ENCODE measurements around the gene ADGRD2. TPM values are rescaled to one million over a fixed set of nuclear protein-coding genes. Genes with fewer than 3 reads are reported as not detected.

ADGRD2 gene, protein sequence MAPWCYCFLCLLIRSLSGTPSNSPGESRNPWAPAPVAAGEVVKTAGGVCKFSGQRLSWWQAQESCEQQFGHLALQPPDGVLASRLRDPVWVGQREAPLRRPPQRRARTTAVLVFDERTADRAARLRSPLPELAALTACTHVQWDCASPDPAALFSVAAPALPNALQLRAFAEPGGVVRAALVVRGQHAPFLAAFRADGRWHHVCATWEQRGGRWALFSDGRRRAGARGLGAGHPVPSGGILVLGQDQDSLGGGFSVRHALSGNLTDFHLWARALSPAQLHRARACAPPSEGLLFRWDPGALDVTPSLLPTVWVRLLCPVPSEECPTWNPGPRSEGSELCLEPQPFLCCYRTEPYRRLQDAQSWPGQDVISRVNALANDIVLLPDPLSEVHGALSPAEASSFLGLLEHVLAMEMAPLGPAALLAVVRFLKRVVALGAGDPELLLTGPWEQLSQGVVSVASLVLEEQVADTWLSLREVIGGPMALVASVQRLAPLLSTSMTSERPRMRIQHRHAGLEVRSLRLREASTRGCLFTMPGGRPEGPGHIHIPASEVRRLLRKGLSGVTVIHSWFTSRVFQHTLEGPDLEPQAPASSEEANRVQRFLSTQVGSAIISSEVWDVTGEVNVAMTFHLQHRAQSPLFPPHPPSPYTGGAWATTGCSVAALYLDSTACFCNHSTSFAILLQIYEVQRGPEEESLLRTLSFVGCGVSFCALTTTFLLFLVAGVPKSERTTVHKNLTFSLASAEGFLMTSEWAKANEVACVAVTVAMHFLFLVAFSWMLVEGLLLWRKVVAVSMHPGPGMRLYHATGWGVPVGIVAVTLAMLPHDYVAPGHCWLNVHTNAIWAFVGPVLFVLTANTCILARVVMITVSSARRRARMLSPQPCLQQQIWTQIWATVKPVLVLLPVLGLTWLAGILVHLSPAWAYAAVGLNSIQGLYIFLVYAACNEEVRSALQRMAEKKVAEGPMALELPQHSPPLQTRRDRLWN
- total RNA-seq = not detected

DNA sequence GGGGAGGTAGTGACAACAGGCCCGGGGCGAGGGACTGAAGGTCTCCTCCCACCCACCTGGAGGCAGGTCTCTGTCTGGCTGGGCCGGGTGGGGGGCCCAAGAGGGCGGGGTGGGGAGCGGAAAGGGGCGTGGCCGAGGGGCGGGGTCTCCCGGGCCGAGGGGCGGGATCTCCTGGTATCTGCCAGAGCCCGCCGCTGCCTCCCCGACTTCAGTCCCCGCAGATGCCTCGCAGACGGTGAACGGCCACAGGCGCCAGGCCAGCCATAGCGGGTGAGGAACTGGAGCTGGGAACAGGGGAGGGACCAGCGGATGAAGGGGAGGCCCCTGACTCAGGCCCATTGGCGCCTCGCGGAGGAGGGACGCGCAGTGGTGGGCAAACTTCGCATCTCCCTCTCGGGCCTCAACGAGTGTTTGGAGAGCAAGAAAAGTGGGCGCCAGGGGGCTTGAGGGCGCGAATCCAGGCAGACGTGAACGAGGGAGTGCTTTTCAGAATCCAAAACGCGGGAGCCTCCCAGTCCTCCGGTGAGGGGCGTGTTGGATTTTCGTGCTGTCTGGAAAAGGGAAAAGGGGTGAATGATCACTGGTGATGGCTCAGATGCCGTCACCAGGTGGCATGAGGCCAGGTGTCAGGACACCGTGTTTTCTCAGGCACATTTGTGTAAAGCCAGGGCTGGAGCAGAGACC lies at the start of gene ADGRD2:
Gene ADGRD2, plus strand, starts transcription at position 211 of the 684 bp plus-strand sequence. CDS start 1,216 bp downstream, outside the sequence.
- intact Hi-C loops (cut with micrococcal nuclease) = no loop called here
- Mint-ChIP-seq H3K4me1 (ENCODE audit: low read depth) (no peaks in the 10 kb centered on the region), H3K4me3 (no peak within 1 kb of the TSS), H3K27ac (no peak within 1 kb of the TSS), H3K36me3 (no peaks in the 10 kb centered on the region), H3K9me3 (no peaks in the 10 kb centered on the region), H3K27me3 (peaks cover 38% of the 10 kb centered on the region)
- DNase-seq = no peak
- CTCF ChIA-PET = no interaction called here
- POLR2A ChIA-PET = no interaction called here

DNA sequence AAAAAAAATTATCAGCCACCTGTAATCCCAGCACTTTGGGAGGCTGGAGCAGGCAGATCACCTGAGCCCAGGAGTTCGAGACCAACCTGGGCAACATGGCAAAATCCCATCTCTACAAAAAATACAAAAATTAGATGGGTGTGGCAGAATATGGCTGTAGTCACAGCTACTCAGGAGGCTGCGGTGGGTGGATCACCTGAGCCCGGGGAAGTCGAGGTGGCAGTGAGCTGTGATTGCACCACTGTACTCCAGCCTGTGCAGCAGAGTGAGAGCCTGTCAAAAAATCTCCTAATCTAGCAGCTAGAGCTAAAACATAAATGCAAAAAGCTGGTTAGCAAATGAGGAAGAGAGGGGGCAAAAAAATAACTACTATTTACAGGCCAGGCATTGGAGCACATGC lies 47.0 kb upstream of the ADGRD2 start:
- Mint-ChIP-seq H3K4me3 (no peak overlapping the region), H3K4me1 (ENCODE audit: low read depth) (peaks cover 12% of the 10 kb centered on the region), H3K36me3 (peaks cover 44% of the 10 kb centered on the region), H3K27me3 (no peaks in the 10 kb centered on the region), H3K9me3 (no peaks in the 10 kb centered on the region), H3K27ac (no peak overlapping the region)
- intact Hi-C loops (cut with micrococcal nuclease) = no loop called here
- no peak for DNase-seq
- POLR2A ChIA-PET = no interaction called here
- CTCF ChIA-PET = interaction anchor here (1.4 kb wide), 1 partner anchor 17 kb away, joined by 3 read pairs; no protein-coding TSS in a partner anchor

DNA sequence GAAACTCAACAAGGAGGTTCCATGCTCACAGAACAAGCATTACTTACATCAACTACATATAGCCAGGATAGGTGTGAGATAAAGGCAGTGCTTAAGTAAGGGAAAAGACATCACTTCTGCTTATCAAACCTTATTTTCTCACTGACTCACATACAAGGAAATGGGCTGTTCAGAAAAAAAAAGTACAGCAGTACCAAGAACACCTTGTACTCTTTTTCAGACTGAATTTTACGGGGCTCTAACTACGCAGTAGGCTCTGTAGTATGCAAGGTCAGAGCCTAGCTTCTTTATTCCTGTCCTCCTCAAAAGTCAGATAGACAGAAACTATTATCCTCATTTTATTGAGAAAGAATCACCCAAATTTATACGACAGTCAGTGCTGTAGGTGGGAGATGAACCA lies 40.8 kb upstream of the ADGRD2 start:
- no peak for DNase-seq
- H3K4me3 Mint-ChIP-seq = no peak overlapping the region
- intact Hi-C loops (cut with micrococcal nuclease) = no loop called here
- H3K27me3 Mint-ChIP-seq = no peaks in the 10 kb centered on the region
- no peaks in the 10 kb centered on the region for H3K9me3 Mint-ChIP-seq
- no peak overlapping the region for H3K27ac Mint-ChIP-seq
- peaks cover 30% of the 10 kb centered on the region for H3K4me1 Mint-ChIP-seq (ENCODE audit: low read depth)
- POLR2A ChIA-PET = no interaction called here
- CTCF ChIA-PET = interaction anchor here (0.7 to 3.2 kb wide), 5 partner anchors 11 to 127 kb away, joined by 3 to 15 read pairs (median 5); no protein-coding TSS in a partner anchor
- peaks cover 59% of the 10 kb centered on the region for H3K36me3 Mint-ChIP-seq

DNA sequence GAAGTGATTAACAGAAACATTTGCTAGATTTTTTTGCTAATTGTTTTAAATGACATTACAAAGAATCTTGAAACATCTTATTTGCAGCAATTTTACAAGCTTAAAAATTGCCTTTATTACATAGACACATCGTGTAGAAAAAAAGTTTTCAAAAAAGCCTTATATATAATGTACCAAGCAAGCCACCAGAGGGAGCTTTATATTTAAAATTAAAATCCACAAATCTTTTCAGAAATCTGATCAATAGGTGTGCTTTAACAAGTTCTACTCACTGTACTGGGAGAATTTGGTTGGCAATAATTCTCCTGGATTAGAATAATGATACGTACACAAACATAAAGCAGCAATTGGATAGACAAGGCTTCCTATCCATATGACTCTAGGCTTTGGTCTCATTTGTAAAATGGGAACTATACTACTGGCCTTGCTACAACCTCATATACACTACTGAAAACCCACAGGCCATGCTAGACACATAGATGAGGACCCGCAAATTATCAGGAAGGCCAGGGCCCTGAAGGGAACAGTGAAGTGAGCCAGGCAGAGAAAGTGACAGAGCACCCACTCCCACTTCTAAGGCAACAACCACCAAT lies 39.8 kb upstream of the ADGRD2 start:
- Mint-ChIP-seq H3K4me3 (no peak overlapping the region), H3K4me1 (ENCODE audit: low read depth) (peaks cover 37% of the 10 kb centered on the region), H3K27ac (peak overlapping the region; percentile 45), H3K36me3 (peaks cover 58% of the 10 kb centered on the region), H3K9me3 (peaks cover under 1% of the 10 kb centered on the region), H3K27me3 (no peaks in the 10 kb centered on the region)
- no peak for DNase-seq
- ChIA-PET CTCF (interaction anchor here (0.7 to 3.2 kb wide), 12 partner anchors 8 to 284 kb away, joined by 3 to 15 read pairs (median 4); no protein-coding TSS in a partner anchor), POLR2A (no interaction called here)
- intact Hi-C loops (cut with micrococcal nuclease) = loop anchor here (10.0 kb wide), 1 partner anchor 476 kb away; the partner anchor contains the start of gene DENND1A

DNA sequence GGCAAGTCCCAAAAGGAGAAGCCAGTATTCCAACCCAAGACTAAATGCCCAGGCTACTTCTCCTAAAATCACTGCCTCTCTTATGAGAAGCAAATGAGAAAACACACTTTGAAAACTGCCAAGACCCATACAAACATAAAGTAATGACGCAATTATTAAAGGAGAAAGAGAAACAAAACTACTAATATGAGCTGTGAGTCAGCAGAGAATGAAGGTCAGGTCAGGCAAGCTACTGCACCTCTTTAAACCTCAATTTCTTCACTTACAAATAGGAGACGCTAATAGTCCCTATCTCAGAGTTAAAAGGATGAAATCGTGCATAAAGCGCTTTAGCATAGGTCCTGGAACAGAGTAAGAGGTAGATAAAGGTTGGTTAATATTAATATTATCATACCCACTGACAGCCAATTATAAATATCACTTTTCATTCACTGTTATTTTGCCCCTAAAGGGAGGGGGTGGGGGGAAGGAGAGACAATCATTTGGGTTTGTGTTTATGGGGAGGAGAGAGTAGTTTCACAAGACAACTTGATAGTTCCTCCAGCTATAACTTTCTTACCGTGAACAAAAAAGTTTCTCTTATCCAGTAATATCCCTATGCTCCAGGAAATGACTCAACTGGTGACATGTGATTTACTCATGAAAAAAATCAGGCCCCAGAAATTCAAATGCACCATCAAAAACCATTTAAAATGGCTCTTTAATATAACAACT lies 38.6 kb upstream of the ADGRD2 start:
- peaks cover 40% of the 10 kb centered on the region for H3K4me1 Mint-ChIP-seq (ENCODE audit: low read depth)
- no peak overlapping the region for H3K27ac Mint-ChIP-seq
- CTCF ChIA-PET = interaction anchor here (0.5 to 3.2 kb wide), 3 partner anchors 9 to 36 kb away, joined by 3 to 15 read pairs (median 3); no protein-coding TSS in a partner anchor
- peaks cover 51% of the 10 kb centered on the region for H3K36me3 Mint-ChIP-seq
- POLR2A ChIA-PET = no interaction called here
- H3K4me3 Mint-ChIP-seq = no peak overlapping the region
- H3K9me3 Mint-ChIP-seq = peaks cover 3% of the 10 kb centered on the region
- DNase-seq = no peak
- H3K27me3 Mint-ChIP-seq = no peaks in the 10 kb centered on the region
- intact Hi-C loops (cut with micrococcal nuclease) = loop anchor here (10.0 kb wide), 1 partner anchor 477 kb away; the partner anchor contains the start of gene DENND1A

DNA sequence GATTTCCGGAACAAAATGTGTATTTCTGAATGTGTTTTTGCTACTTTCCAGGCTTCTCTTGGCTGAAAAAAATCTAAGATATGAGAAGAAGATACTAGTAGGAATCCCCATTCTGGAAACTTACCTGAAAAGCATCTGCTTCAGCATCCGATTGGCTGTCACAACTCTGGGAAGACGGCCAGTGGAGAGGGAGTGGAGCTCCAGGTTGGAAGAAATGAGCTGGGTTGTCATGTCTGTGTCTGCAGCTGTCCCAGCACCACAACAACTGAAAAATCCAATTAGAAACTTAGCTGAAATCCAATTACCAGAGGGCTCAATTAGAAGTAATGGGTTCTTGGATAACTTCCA lies 38.0 kb upstream of the ADGRD2 start:
- no peak overlapping the region for H3K4me3 Mint-ChIP-seq
- no peak overlapping the region for H3K27ac Mint-ChIP-seq
- peaks cover 3% of the 10 kb centered on the region for H3K9me3 Mint-ChIP-seq
- H3K36me3 Mint-ChIP-seq = peaks cover 50% of the 10 kb centered on the region
- ChIA-PET POLR2A (no interaction called here), CTCF (interaction anchor here (0.5 kb wide), 1 partner anchor 36 kb away, joined by 3 read pairs; no protein-coding TSS in a partner anchor)
- peaks cover 40% of the 10 kb centered on the region for H3K4me1 Mint-ChIP-seq (ENCODE audit: low read depth)
- DNase-seq = no peak
- H3K27me3 Mint-ChIP-seq = no peaks in the 10 kb centered on the region
- intact Hi-C loops (cut with micrococcal nuclease) = loop anchor here (10.0 kb wide), 1 partner anchor 477 kb away; the partner anchor contains the start of gene DENND1A

DNA sequence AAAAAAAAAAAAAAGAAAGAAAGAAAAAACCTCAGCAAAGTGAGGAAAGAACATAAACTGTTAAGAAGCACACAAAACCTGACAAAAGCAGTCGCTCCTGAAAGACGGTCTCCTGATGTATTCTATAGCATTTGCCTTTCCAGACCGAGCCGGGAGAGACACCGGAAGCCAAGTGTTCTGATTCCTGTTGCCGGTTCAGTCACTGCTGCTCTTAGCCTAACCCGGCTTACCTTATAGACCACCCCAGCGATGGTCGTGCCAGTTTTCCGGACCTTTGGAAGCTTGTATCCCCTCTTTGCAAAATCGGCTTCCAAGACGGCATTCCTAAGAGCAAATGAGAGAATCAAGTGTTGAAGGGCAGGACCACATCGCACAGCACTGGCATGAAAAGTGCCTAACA lies 35.6 kb upstream of the ADGRD2 start:
- Mint-ChIP-seq H3K27me3 (no peaks in the 10 kb centered on the region), H3K9me3 (peaks cover 3% of the 10 kb centered on the region), H3K4me1 (ENCODE audit: low read depth) (peaks cover 34% of the 10 kb centered on the region), H3K27ac (peak overlapping the region; percentile 90), H3K4me3 (peak overlapping the region; percentile 100), H3K36me3 (peaks cover 36% of the 10 kb centered on the region)
- intact Hi-C loops (cut with micrococcal nuclease) = loop anchor here (10.0 kb wide), 1 partner anchor 480 kb away; the partner anchor contains the start of gene DENND1A
- ChIA-PET POLR2A (no interaction called here), CTCF (interaction anchor here (0.9 to 2.2 kb wide), 2 partner anchors 15 to 17 kb away, joined by 5 to 14 read pairs; no protein-coding TSS in a partner anchor)
- no peak for DNase-seq

DNA sequence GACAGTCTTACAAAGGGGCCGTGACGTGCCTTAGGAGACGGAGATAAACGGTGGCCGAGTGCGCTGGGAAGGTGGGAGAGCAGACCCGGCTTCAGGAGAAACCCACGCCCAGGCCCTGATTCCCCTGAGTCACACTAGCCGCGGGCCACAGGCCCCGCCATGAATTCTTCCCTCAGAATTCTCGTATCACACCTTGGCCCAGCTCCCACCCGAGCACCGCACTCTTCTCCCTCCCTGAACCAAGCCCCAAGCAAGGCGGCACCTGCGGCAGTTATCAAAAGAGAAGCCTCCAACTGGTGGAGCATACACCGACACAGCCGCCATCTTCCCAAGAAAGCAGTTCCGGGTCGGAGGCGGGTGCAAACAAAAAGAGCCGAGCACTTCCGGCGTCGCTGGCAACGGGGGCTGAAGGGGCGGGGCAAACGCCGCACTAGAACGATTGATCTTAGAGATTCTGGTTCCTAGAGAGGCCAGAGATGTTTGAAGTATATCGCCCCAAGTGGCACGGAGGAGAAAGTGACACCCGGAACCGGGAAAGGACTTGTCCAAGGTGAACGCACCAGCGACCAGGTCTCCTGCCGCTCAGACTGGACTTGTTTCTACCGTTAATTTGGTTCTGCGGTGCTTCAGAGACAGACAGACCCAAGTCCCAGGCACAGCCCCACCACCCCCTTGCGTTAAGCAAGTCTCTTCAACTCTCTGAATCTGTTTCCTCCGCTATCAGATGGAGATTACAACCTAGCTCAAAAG lies 35.0 kb upstream of the ADGRD2 start, which contains the start of gene PSMB7:
Gene PSMB7, minus strand, starts transcription at position 341 of the 750 bp plus-strand sequence. Its CDS starts 17 bp downstream, at position 324.
- peak within 1 kb of the TSS; percentile 90 for H3K27ac Mint-ChIP-seq
- H3K4me1 Mint-ChIP-seq (ENCODE audit: low read depth) = peaks cover 34% of the 10 kb centered on the region
- H3K27me3 Mint-ChIP-seq = no peaks in the 10 kb centered on the region
- intact Hi-C loops (cut with micrococcal nuclease) = loop anchor here (10.0 kb wide), 1 partner anchor 480 kb away; the partner anchor contains the start of gene DENND1A
- ChIA-PET CTCF (interaction anchor here (0.9 to 2.2 kb wide), 3 partner anchors 16 to 133 kb away, joined by 3 to 14 read pairs (median 5); no protein-coding TSS in a partner anchor), POLR2A (no interaction called here)
- H3K4me3 Mint-ChIP-seq = peak within 1 kb of the TSS; percentile 100
- H3K36me3 Mint-ChIP-seq = peaks cover 36% of the 10 kb centered on the region
- peak; percentile 98 for DNase-seq
- peaks cover 3% of the 10 kb centered on the region for H3K9me3 Mint-ChIP-seq

DNA sequence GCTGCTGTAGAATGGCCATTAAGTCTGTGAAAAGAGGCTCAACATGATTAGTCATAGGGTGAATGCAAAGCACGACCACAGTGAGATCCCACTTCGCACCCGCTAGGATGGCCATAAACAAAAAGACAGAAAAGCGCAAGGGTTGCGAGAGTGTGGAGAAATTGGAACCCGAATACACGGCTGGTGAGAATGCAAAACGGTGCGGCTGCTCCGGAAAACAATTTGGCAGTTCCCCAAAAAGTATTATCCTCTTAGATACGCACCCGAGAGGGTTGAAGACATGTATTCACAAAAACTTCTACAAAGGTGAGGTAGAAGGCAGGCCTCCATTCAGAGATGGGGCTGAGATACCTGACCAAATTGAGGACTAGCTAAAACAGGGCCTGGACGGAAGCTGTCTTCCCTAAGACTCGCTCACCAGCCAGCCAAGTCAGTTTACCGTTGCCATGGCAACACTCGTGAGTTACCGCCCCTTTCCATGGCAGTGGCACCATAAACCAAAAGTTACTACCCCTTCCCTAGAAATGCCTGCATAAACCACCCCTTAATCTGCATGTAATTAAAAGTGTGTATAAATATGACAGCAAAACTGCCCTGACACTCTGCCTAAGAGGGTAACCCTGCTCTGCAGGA lies 34.3 kb upstream of the ADGRD2 start:
- H3K4me3 Mint-ChIP-seq = peak overlapping the region; percentile 100
- ChIA-PET POLR2A (no interaction called here), CTCF (interaction anchor here (1.1 to 2.2 kb wide), 4 partner anchors 16 to 296 kb away, joined by 3 to 14 read pairs (median 3); no protein-coding TSS in a partner anchor)
- no peaks in the 10 kb centered on the region for H3K27me3 Mint-ChIP-seq
- peak overlapping the region; percentile 90 for H3K27ac Mint-ChIP-seq
- H3K9me3 Mint-ChIP-seq = peaks cover 3% of the 10 kb centered on the region
- intact Hi-C loops (cut with micrococcal nuclease) = loop anchor here (10.0 kb wide), 1 partner anchor 481 kb away; the partner anchor contains the start of gene DENND1A
- peaks cover 34% of the 10 kb centered on the region for H3K4me1 Mint-ChIP-seq (ENCODE audit: low read depth)
- DNase-seq = no peak
- peaks cover 32% of the 10 kb centered on the region for H3K36me3 Mint-ChIP-seq

Measured in activated CD4-positive, alpha-beta memory T cell treated with anti-CD3 and anti-CD28 coated beads for 36 hours (primary cell).